KMS-11 (cell line): Measurements from ENCODE around the gene CACNB1.

Experiments
- H2AFZ ChIP-seq: fragments of 200-600 bp; sonication (generic); 2 replicates; pipeline ENCODE4 v1.6.1; 2016; ENCODE audit warnings: antibody characterized with exemption, mixed run types, low read depth
- H3K27ac ChIP-seq: fragments of 200-600 bp; sonication (generic); 2 replicates; pipeline ENCODE4 v1.6.1; 2016; ENCODE audit warnings: mild to moderate bottlenecking, mixed run types
- H3K27me3 ChIP-seq: fragments of 200-600 bp; sonication (generic); 2 replicates; pipeline ENCODE4 v1.6.1; 2017; ENCODE audit warnings: mild to moderate bottlenecking, low read depth, mixed run types, moderate library complexity; ENCODE audit not compliant: insufficient read depth
- H3K36me3 ChIP-seq: fragments of 200-600 bp; sonication (generic); 2 replicates; pipeline ENCODE4 v1.6.1; 2017; ENCODE audit warnings: mild to moderate bottlenecking, mixed run types; ENCODE audit not compliant: insufficient read depth
- H3K4me1 ChIP-seq: fragments of 200-600 bp; sonication (generic); 2 replicates; pipeline ENCODE4 v1.6.1; 2016; ENCODE audit warnings: mild to moderate bottlenecking, low read depth, mixed run types; ENCODE audit not compliant: poor library complexity, severe bottlenecking
- H3K4me2 ChIP-seq: fragments of 200-600 bp; sonication (generic); 2 replicates; pipeline ENCODE4 v1.7.0; 2016; ENCODE audit warnings: mild to moderate bottlenecking, mixed run types
- H3K4me3 ChIP-seq: fragments of 200-600 bp; sonication (generic); IDR thresholded peaks from 2 replicates; pipeline ENCODE4 v1.6.1; 2017; ENCODE audit warnings: low read depth, low read length, mixed read lengths; ENCODE audit not compliant: insufficient read depth
- H3K79me2 ChIP-seq: fragments of 200-600 bp; sonication (generic); 2 replicates; pipeline ENCODE4 v1.6.1; 2016; ENCODE audit warnings: low read depth, mixed run types; ENCODE audit not compliant: insufficient read depth
- H3K9ac ChIP-seq: fragments of 200-600 bp; sonication (generic); 2 replicates; pipeline ENCODE4 v1.6.1; 2016; ENCODE audit warnings: mild to moderate bottlenecking, mixed run types
- H4K20me1 ChIP-seq: fragments of 200-600 bp; sonication (generic); 2 replicates; pipeline ENCODE4 v1.6.1; 2016; ENCODE audit warnings: mild to moderate bottlenecking, mixed run types; ENCODE audit not compliant: insufficient read depth
- CTCF ChIP-seq: fragments of 200-600 bp; sonication (generic); conservative IDR thresholded peaks from 2 replicates; pipeline ENCODE4 v1.6.1; 2017; ENCODE audit warnings: low read depth, mild to moderate bottlenecking, antibody characterized with exemption, low read length, moderate library complexity, mixed read lengths

The CACNB1 gene

DNA sequence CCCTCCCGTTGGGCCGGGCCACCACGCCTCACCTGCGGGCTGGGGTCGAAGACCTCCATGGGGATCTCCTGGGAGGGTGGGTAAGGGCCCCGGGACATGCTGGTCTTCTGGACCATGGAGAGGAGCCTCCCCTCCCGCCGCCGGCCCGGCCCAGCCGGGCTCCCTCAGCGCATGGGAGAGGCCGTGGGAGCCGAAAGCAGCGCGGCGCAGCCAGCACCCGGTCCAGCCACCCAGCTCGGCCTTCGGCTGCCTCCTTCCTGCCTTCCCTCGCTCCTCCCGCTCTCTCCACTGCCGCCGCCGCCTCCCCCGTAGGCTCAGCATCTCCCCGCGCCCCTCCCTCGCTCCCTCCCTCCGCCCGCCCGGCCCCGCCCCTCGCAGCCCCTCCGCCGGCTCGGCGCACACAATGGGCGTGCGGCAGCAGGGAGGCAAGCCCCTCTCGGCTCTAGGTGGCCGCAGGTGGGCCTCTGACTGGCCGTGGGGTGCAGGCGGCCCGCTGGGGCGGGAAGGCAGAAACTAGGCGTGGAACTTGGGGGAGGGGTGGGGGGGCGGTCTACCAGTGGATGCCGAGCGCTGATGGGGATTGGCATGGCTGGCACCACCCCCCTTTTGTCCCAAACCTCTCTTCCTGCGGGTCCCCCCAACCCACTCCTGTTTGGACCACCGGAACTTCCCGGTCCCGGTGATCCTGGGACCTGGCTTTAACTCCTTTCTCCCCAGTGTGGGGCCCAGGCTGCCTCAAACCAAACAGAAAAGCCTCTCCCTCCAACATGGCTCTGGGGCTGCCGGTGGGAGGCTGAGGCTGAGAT lies at the start of gene CACNB1:
Gene CACNB1, minus strand, starts transcription at position 290 of the 806 bp plus-strand sequence. Its CDS starts 174 bp downstream, at position 116.
- peaks cover 14% of the 10 kb centered on the region; the same call in 1 of the 2 replicates for H3K36me3 ChIP-seq
- no peak within 1 kb of the TSS for H3K27ac ChIP-seq
- peak within 1 kb of the TSS; percentile 38 for H2AFZ ChIP-seq
- H3K9ac ChIP-seq = peak within 1 kb of the TSS; percentile 46; the same call in 1 of the 2 replicates
- no peak for TF ChIP-seq CTCF
- H3K79me2 ChIP-seq = peaks cover 29% of the 10 kb centered on the region
- no peaks in the 10 kb centered on the region for H4K20me1 ChIP-seq
- no peaks in the 10 kb centered on the region for H3K27me3 ChIP-seq
- H3K4me3 ChIP-seq = no peak within 1 kb of the TSS
- H3K4me2 ChIP-seq = peak within 1 kb of the TSS; percentile 97
- peaks cover 45% of the 10 kb centered on the region for H3K4me1 ChIP-seq

GRCh38 chr17:39246274-39246673 lies 48.8 kb upstream of the CACNB1 start:
- H3K4me1 ChIP-seq = no peaks in the 10 kb centered on the region
- TF ChIP-seq CTCF = peak; percentile 45; the same call in 1 of the 2 replicates
- H3K79me2 ChIP-seq = no peaks in the 10 kb centered on the region
- H3K4me3 ChIP-seq = no peak overlapping the region
- no peak overlapping the region for H3K9ac ChIP-seq
- no peaks in the 10 kb centered on the region for H3K27me3 ChIP-seq
- H2AFZ ChIP-seq = no peak overlapping the region
- no peaks in the 10 kb centered on the region for H4K20me1 ChIP-seq
- H3K36me3 ChIP-seq = no peaks in the 10 kb centered on the region
- no peak overlapping the region for H3K27ac ChIP-seq
- no peak overlapping the region for H3K4me2 ChIP-seq

DNA sequence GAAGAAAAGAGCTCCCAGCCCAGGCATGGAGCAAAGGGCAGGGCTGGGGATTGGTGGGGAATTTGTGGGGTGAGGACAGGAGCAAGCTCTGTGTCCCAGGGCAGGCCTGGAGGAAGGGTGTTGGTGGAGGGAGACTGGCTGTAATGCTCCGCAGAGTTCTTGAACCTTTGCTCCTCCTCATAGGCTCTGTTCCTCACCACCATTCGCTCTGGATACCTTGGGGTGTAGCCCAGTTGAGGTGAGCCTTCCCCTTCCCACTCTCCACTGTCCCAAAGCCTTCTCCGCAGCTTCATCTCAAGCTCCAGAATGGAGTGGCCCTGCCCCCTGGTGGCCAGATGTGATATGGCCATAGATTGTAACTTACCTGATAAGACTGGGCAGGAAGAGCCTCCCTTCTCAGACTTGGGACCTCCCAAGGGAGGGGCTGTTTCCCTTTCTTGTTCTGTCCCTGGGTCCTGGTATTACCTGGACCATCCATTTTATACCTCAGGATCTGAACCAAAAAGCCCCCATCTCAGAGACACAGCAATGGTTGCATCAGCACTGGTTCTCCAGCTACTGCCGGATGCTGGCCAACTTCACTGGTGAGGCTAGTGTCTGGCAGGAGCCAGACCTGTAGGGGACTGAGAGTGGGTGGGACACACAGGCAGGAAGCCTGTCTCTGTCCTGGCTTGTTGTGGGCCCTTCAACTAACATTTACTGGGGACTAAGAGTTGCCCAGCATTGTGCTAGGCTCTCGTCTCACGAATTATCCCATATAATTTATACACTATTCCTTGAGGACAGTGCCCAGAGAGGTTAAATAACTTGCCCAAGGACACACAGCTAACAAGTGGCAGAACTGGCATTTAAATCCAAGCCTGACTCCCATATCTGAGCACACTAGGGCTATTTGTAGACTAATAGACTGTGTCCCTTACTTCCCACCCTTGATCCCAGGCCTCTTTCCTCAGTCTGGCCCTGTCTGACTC lies 47.4 kb upstream of the CACNB1 start:
- Histone ChIP-seq H3K27me3 (no peaks in the 10 kb centered on the region), H3K4me3 (no peak overlapping the region), H3K9ac (no peak overlapping the region), H3K4me1 (peaks cover 2% of the 10 kb centered on the region), H3K27ac (no peak overlapping the region), H3K4me2 (no peak overlapping the region), H3K36me3 (no peaks in the 10 kb centered on the region), H4K20me1 (no peaks in the 10 kb centered on the region), H3K79me2 (no peaks in the 10 kb centered on the region), H2AFZ (no peak overlapping the region; the same call in 1 of the 2 replicates)
- peak; percentile 99 for TF ChIP-seq CTCF

- no peak for TF ChIP-seq CTCF
- Histone ChIP-seq H3K9ac (no peak overlapping the region), H3K27ac (no peak overlapping the region)
Measured at GRCh38 chr17:39244016-39244599, 46.6 kb upstream of the CACNB1 start.

More at GRCh38 chr17:39244016-39244599, 46.6 kb upstream of the CACNB1 start:
- Histone ChIP-seq H3K36me3 (no peaks in the 10 kb centered on the region), H3K27me3 (no peaks in the 10 kb centered on the region), H3K79me2 (no peaks in the 10 kb centered on the region), H2AFZ (no peak overlapping the region; the same call in 1 of the 2 replicates), H4K20me1 (no peaks in the 10 kb centered on the region), H3K4me3 (no peak overlapping the region), H3K4me1 (peaks cover 9% of the 10 kb centered on the region), H3K4me2 (no peak overlapping the region)
